OCI-LY7 (cell line): ENCODE measurements around the gene NTM. TPM values are rescaled to one million over a fixed set of nuclear protein-coding genes. Genes with fewer than 3 reads are reported as not detected.

Experiments used
- BruUV-seq: library from RNA; stranded (reverse); fragments of 400-500 nt; replicated peaks from 2 replicates; lab custom pipeline; 2021; lab: Mats Ljungman, UMichigan
- CTCF ChIA-PET: fragments of 300-600 bp; sonication (Branson Sonifier 250); formaldehyde crosslinking; loops from one replicate; lab custom pipeline; 2022; ENCODE audit warnings: antibody characterized with exemption; ENCODE audit not compliant: unreplicated experiment; lab: Charles Lee
- POLR2A ChIA-PET: fragments of 300-600 bp; sonication (Branson Sonifier 250); formaldehyde crosslinking; loops from one replicate; lab custom pipeline; 2022; ENCODE audit warnings: antibody characterized with exemption; lab: Charles Lee
- DNase-seq: peaks from one replicate; pipeline ENCODE4 v3.0.0-alpha.2; 2015; ENCODE audit warnings: low spot score
- H2AFZ ChIP-seq: fragments of 200-600 bp; sonication (generic), shearing (Covaris generic); 2 replicates; pipeline ENCODE4 v1.6.1; 2014; ENCODE audit warnings: mild to moderate bottlenecking, antibody characterized with exemption, low read length, moderate library complexity
- H3K27ac ChIP-seq: fragments of 200-600 bp; sonication (generic); 2 replicates; pipeline ENCODE4 v1.5.1; 2014; ENCODE audit warnings: mixed run types, low read depth, mild to moderate bottlenecking, moderate library complexity, low read length, inconsistent platforms; ENCODE audit not compliant: poor library complexity, severe bottlenecking
- H3K36me3 ChIP-seq: fragments of 200-600 bp; sonication (generic); 2 replicates; pipeline ENCODE4 v1.6.1; 2014; ENCODE audit warnings: mild to moderate bottlenecking, antibody characterized with exemption, low read length, moderate library complexity, mixed read lengths; ENCODE audit not compliant: insufficient read depth
- H3K4me1 ChIP-seq: fragments of 200-600 bp; sonication (generic); 2 replicates; pipeline ENCODE4 v1.5.1; 2014; ENCODE audit warnings: mild to moderate bottlenecking, low read length; ENCODE audit not compliant: insufficient read depth, poor library complexity, severe bottlenecking
- H3K4me2 ChIP-seq: fragments of 200-600 bp; sonication (generic); 2 replicates; pipeline ENCODE4 v1.6.1; 2014; ENCODE audit warnings: mild to moderate bottlenecking, low read length
- H3K4me3 ChIP-seq: fragments of 200-600 bp; sonication (generic); 2 replicates; pipeline ENCODE4 v1.5.1; 2014; ENCODE audit warnings: mild to moderate bottlenecking, low read depth, low read length; ENCODE audit not compliant: poor library complexity, severe bottlenecking
- H3K79me2 ChIP-seq: fragments of 200-600 bp; sonication (generic); 2 replicates; pipeline ENCODE4 v1.6.1; 2016; ENCODE audit warnings: low read depth, mild to moderate bottlenecking, low read length, moderate library complexity, mixed read lengths; ENCODE audit not compliant: insufficient read depth
- H3K9me2 ChIP-seq: fragments of 200-600 bp; sonication (generic); 2 replicates; pipeline ENCODE4 v1.6.1; 2016; ENCODE audit warnings: mild to moderate bottlenecking, low read length, mixed read lengths; ENCODE audit not compliant: insufficient read depth
- H3K9me3 ChIP-seq: fragments of 200-600 bp; sonication (generic); 2 replicates; pipeline ENCODE4 v1.6.1; 2014; ENCODE audit warnings: mild to moderate bottlenecking, mixed run types, low read length, mixed read lengths
- H4K20me1 ChIP-seq: fragments of 200-600 bp; sonication (generic); 2 replicates; pipeline ENCODE4 v1.6.1; 2014; ENCODE audit warnings: mild to moderate bottlenecking, antibody characterized with exemption, low read length, moderate library complexity, mixed read lengths; ENCODE audit not compliant: insufficient read depth
- EZH2phosphoT487 ChIP-seq: fragments of 200-600 bp; sonication (generic); IDR thresholded peaks from 2 replicates; pipeline ENCODE4 v1.6.1; 2018; ENCODE audit warnings: low read depth, borderline replicate concordance, mild to moderate bottlenecking, mixed run types, antibody characterized with exemption, low read length, moderate library complexity, mixed read lengths
- intact Hi-C: fragments of 100-400 bp; cut with micrococcal nuclease; formaldehyde crosslinking; loops from one replicate; pipeline ENCODE4 v1.10.0; 2022; ENCODE audit not compliant: unreplicated experiment
- total RNA-seq, 2 experiments: library from RNA; depleted of rRNA in 1 of 2; stranded (reverse); fragments of >200 nt in 1 of 2; shearing (Covaris generic) in 1 of 2; gene quantifications; 2 replicates each; pipeline ENCODE4 v1.2.3, GENCODE V29; 2014 to 2022
- TF ChIP-seq, protein P1 (sequence below): fragments of 200-600 bp; sonication (generic); conservative IDR thresholded peaks from 2 replicates; pipeline ENCODE4 v1.5.1; 2014; ENCODE audit warnings: mild to moderate bottlenecking, antibody characterized with exemption, low read length, moderate library complexity, mixed read lengths

NTM gene
- total RNA-seq, 2 experiments from 2014 or later, result not detected

DNA sequence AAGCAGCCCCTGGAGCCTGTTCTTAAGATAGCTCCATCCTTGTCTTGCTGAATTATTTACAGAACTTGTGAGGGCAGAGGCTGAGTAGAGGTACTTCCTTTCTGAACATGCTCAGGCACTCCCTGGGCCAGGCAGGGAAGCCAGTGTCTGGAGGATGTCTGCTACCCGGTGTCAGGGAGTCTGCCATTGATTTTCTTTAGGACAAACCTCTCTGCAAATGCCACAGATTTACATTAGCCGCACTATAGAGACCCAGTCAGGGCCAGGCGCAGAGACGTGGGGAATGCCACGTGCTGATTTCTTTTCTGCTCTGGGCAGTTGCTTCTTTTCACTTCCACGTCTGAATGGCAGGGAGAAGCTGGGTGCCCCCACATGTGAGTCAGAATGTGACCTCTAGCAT lies 585.5 kb downstream of the NTM start:
- CTCF ChIA-PET, result no interaction called here
- H3K79me2 ChIP-seq, result no peaks in the 10 kb centered on the region
- BruUV-seq, result no TSS peak

DNA sequence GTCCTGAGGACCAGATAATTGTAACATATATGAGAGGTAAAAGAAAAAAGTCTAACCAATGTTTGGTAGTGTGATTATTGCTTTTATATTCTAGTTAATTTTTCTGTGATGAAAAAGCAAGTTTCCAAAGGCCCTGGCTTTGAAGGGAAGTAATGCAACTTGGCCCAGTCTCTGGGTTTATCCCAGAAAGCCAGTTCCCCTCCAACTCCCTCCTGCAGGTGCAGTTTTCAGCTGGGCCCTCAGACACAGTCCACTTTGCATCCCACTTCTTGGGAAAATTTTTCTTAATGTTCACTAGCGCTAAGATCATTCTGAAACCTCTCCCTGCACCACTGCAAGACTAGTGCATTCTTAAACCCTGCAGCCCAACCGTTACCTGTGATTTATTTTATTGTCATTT lies 586.8 kb downstream of the NTM start:
- Histone ChIP-seq H3K79me2 (no peaks in the 10 kb centered on the region), H3K4me1 (no peaks in the 10 kb centered on the region), H3K36me3 (no peaks in the 10 kb centered on the region), H2AFZ (no peak overlapping the region), H3K9me2 (no peaks in the 10 kb centered on the region), H3K4me2 (no peak overlapping the region), H3K4me3 (no peak overlapping the region), H3K27ac (no peak overlapping the region), H3K9me3 (no peaks in the 10 kb centered on the region), H4K20me1 (no peaks in the 10 kb centered on the region)
- no peak for DNase-seq
- intact Hi-C loops, result no loop called here
- TF ChIP-seq, protein P1, sequence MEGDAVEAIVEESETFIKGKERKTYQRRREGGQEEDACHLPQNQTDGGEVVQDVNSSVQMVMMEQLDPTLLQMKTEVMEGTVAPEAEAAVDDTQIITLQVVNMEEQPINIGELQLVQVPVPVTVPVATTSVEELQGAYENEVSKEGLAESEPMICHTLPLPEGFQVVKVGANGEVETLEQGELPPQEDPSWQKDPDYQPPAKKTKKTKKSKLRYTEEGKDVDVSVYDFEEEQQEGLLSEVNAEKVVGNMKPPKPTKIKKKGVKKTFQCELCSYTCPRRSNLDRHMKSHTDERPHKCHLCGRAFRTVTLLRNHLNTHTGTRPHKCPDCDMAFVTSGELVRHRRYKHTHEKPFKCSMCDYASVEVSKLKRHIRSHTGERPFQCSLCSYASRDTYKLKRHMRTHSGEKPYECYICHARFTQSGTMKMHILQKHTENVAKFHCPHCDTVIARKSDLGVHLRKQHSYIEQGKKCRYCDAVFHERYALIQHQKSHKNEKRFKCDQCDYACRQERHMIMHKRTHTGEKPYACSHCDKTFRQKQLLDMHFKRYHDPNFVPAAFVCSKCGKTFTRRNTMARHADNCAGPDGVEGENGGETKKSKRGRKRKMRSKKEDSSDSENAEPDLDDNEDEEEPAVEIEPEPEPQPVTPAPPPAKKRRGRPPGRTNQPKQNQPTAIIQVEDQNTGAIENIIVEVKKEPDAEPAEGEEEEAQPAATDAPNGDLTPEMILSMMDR, result no peak
- TF ChIP-seq EZH2phosphoT487, result no peak
- no TSS peak for BruUV-seq
- ChIA-PET POLR2A (no interaction called here), CTCF (no interaction called here)

More for the DNA sequence above, 585.5 kb downstream of the NTM start:
- POLR2A ChIA-PET, result no interaction called here
- H3K4me1 ChIP-seq, result no peaks in the 10 kb centered on the region
- H3K4me3 ChIP-seq, result no peak overlapping the region
- H3K9me2 ChIP-seq, result no peaks in the 10 kb centered on the region
- DNase-seq, result no peak
- no peak overlapping the region for H2AFZ ChIP-seq
- no peak for TF ChIP-seq EZH2phosphoT487
- TF ChIP-seq, protein P1, result no peak
- no peaks in the 10 kb centered on the region for H4K20me1 ChIP-seq
- no peak overlapping the region for H3K4me2 ChIP-seq
- H3K9me3 ChIP-seq, result no peaks in the 10 kb centered on the region
- no peaks in the 10 kb centered on the region for H3K36me3 ChIP-seq
- no peak overlapping the region for H3K27ac ChIP-seq
- intact Hi-C loops, result no loop called here

DNA sequence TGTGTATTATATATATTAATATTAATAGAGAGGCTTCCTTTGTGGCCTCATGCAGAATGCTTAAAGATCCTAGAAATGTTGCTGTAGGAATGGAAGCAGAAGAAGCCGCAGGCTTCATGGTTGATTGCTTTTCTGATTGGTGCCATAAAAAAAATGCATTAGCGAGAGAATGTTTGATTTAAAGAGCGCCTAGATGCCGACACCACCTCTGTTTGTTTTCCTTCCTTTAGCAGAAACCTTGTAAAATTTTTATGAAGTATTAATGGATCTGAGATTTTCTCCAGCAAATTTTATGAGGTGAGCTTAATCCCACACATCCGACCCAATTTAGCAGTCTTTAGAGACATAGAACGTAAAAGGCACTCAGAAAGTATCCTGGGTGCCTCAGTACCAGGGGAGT lies 587.5 kb downstream of the NTM start:
- no peak for DNase-seq
- ChIA-PET CTCF (no interaction called here), POLR2A (no interaction called here)
- TF ChIP-seq EZH2phosphoT487, result no peak
- TF ChIP-seq, protein P1, result no peak
- no TSS peak for BruUV-seq
- no peak overlapping the region for H3K27ac ChIP-seq
- H3K9me2 ChIP-seq, result no peaks in the 10 kb centered on the region
- H3K4me1 ChIP-seq, result no peaks in the 10 kb centered on the region
- H4K20me1 ChIP-seq, result no peaks in the 10 kb centered on the region
- no peak overlapping the region for H3K4me2 ChIP-seq
- intact Hi-C loops, result no loop called here
- H3K9me3 ChIP-seq, result no peaks in the 10 kb centered on the region
- H2AFZ ChIP-seq, result no peak overlapping the region
- no peaks in the 10 kb centered on the region for H3K36me3 ChIP-seq
- no peaks in the 10 kb centered on the region for H3K79me2 ChIP-seq
- H3K4me3 ChIP-seq, result no peak overlapping the region
